K562 (cell line): ENCODE measurements around the gene OR2C1. TPM values are rescaled to one million over a fixed set of nuclear protein-coding genes. Genes with fewer than 3 reads are reported as not detected.

Source experiments
- CC2D1A ChIP-seq: fragments of 450-650 bp; IDR thresholded peaks from 2 replicates; pipeline ENCODE4 v1.6.1; 2017; ENCODE audit warnings: mild to moderate bottlenecking
- CCNT2 ChIP-seq: IDR thresholded peaks from 2 replicates; pipeline ENCODE4 v1.6.1; 2011; ENCODE audit warnings: borderline replicate concordance, low read depth, mild to moderate bottlenecking, moderate library complexity, mixed read lengths, low read length; ENCODE audit not compliant: insufficient read length; ENCODE audit errors: extremely low read depth
- ELF2 ChIP-seq: fragments of 250-450 bp; sonication (Bioruptor Pico); IDR thresholded peaks from 2 replicates; pipeline ENCODE4 v1.5.0; 2021; ENCODE audit warnings: mild to moderate bottlenecking
- ERF ChIP-seq: fragments of 450-650 bp; formaldehyde crosslinking; IDR thresholded peaks from 2 replicates; pipeline ENCODE4 v1.4.0; 2020; ENCODE audit warnings: mild to moderate bottlenecking, mixed read lengths
- EZH2 ChIP-seq: IDR thresholded peaks from 2 replicates; pipeline ENCODE4 v1.6.1; 2012; ENCODE audit warnings: low read depth, mild to moderate bottlenecking, inconsistent platforms, low read length, borderline replicate concordance
- HDGF ChIP-seq: fragments of 450-650 bp; IDR thresholded peaks from 2 replicates; pipeline ENCODE4 v1.6.1; 2016
- HNRNPK ChIP-seq: fragments of 200-400 bp; formaldehyde crosslinking; IDR thresholded peaks from one replicate; pipeline ENCODE4 v1.6.1; 2018; ENCODE audit warnings: mild to moderate bottlenecking, low read depth, low read length; ENCODE audit not compliant: poor library complexity, severe bottlenecking
- MEF2A ChIP-seq: IDR thresholded peaks from 2 replicates; pipeline ENCODE4 v1.6.1; 2011; ENCODE audit warnings: low read depth, mild to moderate bottlenecking, low read length, moderate library complexity; ENCODE audit not compliant: control insufficient read depth
- PML ChIP-seq: IDR thresholded peaks from 2 replicates; pipeline ENCODE4 v1.6.1; 2012; ENCODE audit warnings: low read length, inconsistent platforms
- RBM14 ChIP-seq: fragments of 200-400 bp; formaldehyde crosslinking; IDR thresholded peaks from 2 replicates; pipeline ENCODE4 v1.6.1; 2018; ENCODE audit warnings: low read depth, mild to moderate bottlenecking, low read length, moderate library complexity, borderline replicate concordance; ENCODE audit not compliant: insufficient read depth
- SIN3A ChIP-seq, 2 experiments: fragments of 150-350 bp in 1 of 2; IDR thresholded peaks; 2 replicates each; pipeline ENCODE4 v1.6.1; 2011 to 2016; ENCODE audit warnings: borderline replicate concordance in 2 of 2, low read depth in 2 of 2, low read length in 2 of 2, mild to moderate bottlenecking in 2 of 2, moderate library complexity in 2 of 2; ENCODE audit not compliant: control insufficient read depth in 1 of 2
- SNAPC5 ChIP-seq: fragments of 250-450 bp; sonication (Bioruptor Pico); IDR thresholded peaks from 2 replicates; pipeline ENCODE4 v1.8.0; 2021; ENCODE audit warnings: moderate library complexity, mild to moderate bottlenecking, inconsistent platforms
- SUPT5H ChIP-seq: fragments of 450-650 bp; IDR thresholded peaks from 2 replicates; pipeline ENCODE4 v1.6.1; 2016
- TEAD2 ChIP-seq: fragments of 450-650 bp; IDR thresholded peaks from 2 replicates; pipeline ENCODE4 v1.6.1; 2016; ENCODE audit warnings: missing genetic modification characterization, control low read depth, missing compliant biosample characterization
- TFAM ChIP-seq: fragments of 250-450 bp; sonication (Bioruptor Pico); conservative IDR thresholded peaks from 2 replicates; pipeline ENCODE4 v1.5.0; 2021; ENCODE audit warnings: mild to moderate bottlenecking, moderate library complexity
- XRCC4 ChIP-seq: IDR thresholded peaks from one replicate; pipeline ENCODE4 v1.6.1; 2011; ENCODE audit not compliant: insufficient read depth, insufficient read length; ENCODE audit errors: extremely low read depth
- ZNF232 ChIP-seq: sonication (generic); formaldehyde crosslinking; IDR thresholded peaks from 2 replicates; pipeline ENCODE4 v1.8.0; 2022; ENCODE audit warnings: mild to moderate bottlenecking, missing genetic modification reagents
- ZNF696 ChIP-seq: fragments of 250-450 bp; sonication (Bioruptor Pico); conservative IDR thresholded peaks from 2 replicates; pipeline ENCODE4 v1.4.0; 2020; ENCODE audit warnings: mild to moderate bottlenecking, moderate library complexity
- polyA plus RNA-seq, 8 experiments: library from polyadenylated mRNA; depleted of rRNA in 4 of 8; stranded (reverse) in 5 of 8; unstranded in 3 of 8; fragments of >200 nt; fragmentation: Nextera tagmentation in 2 of 8; fragmentation: Illumina TruSeq in 1 of 8; extraction: Ambion mirVana in 2 of 8; extraction: Trizol in 1 of 8; gene quantifications; 2 replicates each; pipeline versions ENCODE4 v1.2.1 to v1.2.3, GENCODE V29; 2011 to 2014; ENCODE audit warnings: inconsistent platforms in 1 of 8, missing spikeins in 1 of 8
- total RNA-seq, 7 experiments: library from RNA; depleted of rRNA in 6 of 7; stranded (reverse); fragments of >200 nt in 6 of 7; fragmentation: Illumina TruSeq in 2 of 7; extraction: Trizol in 2 of 7; gene quantifications; 2 replicates each; pipeline versions ENCODE4 v1.2.1 to v1.2.3, GENCODE V29; 2011 to 2021; ENCODE audit warnings: low replicate concordance in 1 of 7
- TF ChIP-seq, protein P1 (sequence below), 2 experiments: fragments of 450-650 bp; conservative IDR thresholded peaks; 2 replicates each; pipeline ENCODE4 v1.6.1; 2017; ENCODE audit warnings: mild to moderate bottlenecking in 2 of 2, moderate library complexity in 2 of 2

OR2C1 gene
- total and polyA plus RNA-seq, 9 of the 15 experiments (the other 6 are each of a cell fraction or from before 2014, with no cell fraction given) = not detected

GRCh38 chr16:3400779-3401688, 45.3 kb downstream of the OR2C1 start, which contains the start of the genes ZNF174 and ZSCAN32 (continued):
- TF ChIP-seq, protein P1, sequence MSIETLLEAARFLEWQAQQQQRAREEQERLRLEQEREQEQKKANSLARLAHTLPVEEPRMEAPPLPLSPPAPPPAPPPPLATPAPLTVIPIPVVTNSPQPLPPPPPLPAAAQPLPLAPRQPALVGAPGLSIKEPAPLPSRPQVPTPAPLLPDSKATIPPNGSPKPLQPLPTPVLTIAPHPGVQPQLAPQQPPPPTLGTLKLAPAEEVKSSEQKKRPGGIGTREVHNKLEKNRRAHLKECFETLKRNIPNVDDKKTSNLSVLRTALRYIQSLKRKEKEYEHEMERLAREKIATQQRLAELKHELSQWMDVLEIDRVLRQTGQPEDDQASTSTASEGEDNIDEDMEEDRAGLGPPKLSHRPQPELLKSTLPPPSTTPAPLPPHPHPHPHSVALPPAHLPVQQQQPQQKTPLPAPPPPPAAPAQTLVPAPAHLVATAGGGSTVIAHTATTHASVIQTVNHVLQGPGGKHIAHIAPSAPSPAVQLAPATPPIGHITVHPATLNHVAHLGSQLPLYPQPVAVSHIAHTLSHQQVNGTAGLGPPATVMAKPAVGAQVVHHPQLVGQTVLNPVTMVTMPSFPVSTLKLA (conservative IDR thresholded peaks at IDR 0.05) = peak; percentile 77 to 87
- TF ChIP-seq HNRNPK (no peak), HDGF (no peak), ZNF696 (no peak), SIN3A (IDR thresholded peaks at IDR 0.05; ENCODE audit: borderline replicate concordance in 2 of 2, control insufficient read depth in 1 of 2, low read depth in 2 of 2, low read length in 2 of 2) (peak; percentile 40 to 62; a peak in 1 of 4 replicates), RBM14 (no peak), ELF2 (CRISPR knock-in tag) (peak; percentile 76; the same call in 1 of the 2 replicates), EZH2 (no peak), TFAM (CRISPR knock-in tag) (no peak), SUPT5H (peak; percentile 85), CC2D1A (no peak), XRCC4 (no peak), TEAD2 (tag) (no peak), MEF2A (no peak), CCNT2 (peak; percentile 33), PML (peak; percentile 37; the same call in 1 of the 2 replicates), ERF (CRISPR knock-in tag) (peak; percentile 57; the same call in 1 of the 2 replicates), ZNF232 (0 out of 2 replicates have a peak, but pooled peaks have one; percentile 53), SNAPC5 (CRISPR knock-in tag) (no peak)
